Measurements from ENCODE around the gene DISP3. TPM values are rescaled to one million over a fixed set of nuclear protein-coding genes. Genes with fewer than 3 reads are reported as not detected.

DISP3 gene
- total and polyA plus RNA-seq, 9 of the 15 experiments (the other 6 are each of a cell fraction or from before 2014, with no cell fraction given) = 0.03 to 0.19 (median 0.15) TPM; not detected in 5

DNA sequence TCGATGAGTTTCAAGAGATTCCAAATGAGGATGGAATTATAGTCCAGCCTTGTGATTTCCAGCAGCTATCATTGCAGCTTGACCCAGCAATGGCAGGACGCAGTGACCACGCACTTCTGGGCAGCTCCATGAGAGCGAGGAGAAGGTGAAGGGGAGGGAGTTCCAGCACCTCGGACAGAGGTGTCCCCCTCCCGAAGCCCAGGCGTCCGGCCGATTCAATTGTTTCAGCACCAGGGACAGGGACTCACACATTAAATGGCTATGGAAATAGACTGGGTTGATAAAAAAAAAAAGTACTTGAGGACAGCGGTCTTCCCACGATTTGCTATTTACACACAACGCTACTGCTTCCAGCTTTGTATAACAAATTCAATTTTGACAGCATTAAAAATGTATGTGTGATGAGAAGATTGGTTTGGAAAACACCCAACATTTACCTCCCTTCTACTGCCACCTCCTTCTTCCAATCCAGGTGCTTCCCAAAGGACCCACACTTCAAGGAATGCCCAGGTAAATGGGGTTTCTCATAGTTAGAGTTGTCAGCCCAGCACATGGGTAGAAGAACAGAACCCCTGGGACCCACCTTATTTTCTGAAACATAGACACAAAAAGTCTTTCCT is 71.8 kb downstream of the DISP3 start (continued):
- TF ChIP-seq LCOR (CRISPR knock-in tag; IDR thresholded peaks at IDR 0.05) = peak; percentile 97
- TF ChIP-seq NCOA1 (IDR thresholded peaks at IDR 0.05; ENCODE audit: low read depth) = peak; percentile 99
- no peak for TF ChIP-seq NRF1 (conservative IDR thresholded peaks at IDR 0.05 in 1 of 2, IDR thresholded peaks at IDR 0.05 in 1 of 2)
- TF ChIP-seq TAF7 (tag; IDR thresholded peaks at IDR 0.05) = no peak
- TF ChIP-seq BRD9 (IDR thresholded peaks at IDR 0.05; ENCODE audit: low read depth, partially characterized antibody) = no peak
- peak; percentile 81; the same call in 1 of the 2 replicates for TF ChIP-seq ZNF175 (CRISPR knock-in tag; IDR thresholded peaks at IDR 0.05; ENCODE audit: low read depth)
- TF ChIP-seq MED1 (CRISPR knock-in tag; IDR thresholded peaks at IDR 0.05; ENCODE audit: borderline replicate concordance) = no peak
- TF ChIP-seq ILF3 (IDR thresholded peaks at IDR 0.05; ENCODE audit: borderline replicate concordance) = no peak
- peak; percentile 95 for TF ChIP-seq FOXP4 (CRISPR knock-in tag; IDR thresholded peaks at IDR 0.05; ENCODE audit: borderline replicate concordance)
- TF ChIP-seq ZNF699 (CRISPR knock-in tag; IDR thresholded peaks at IDR 0.05; ENCODE audit: insufficient replicate concordance) = no peak
- 0 out of 2 replicates have a peak, but pooled peaks have one; percentile 12 for TF ChIP-seq ZNF316 (IDR thresholded peaks at IDR 0.05)
- no peak; the same call in 1 of the 2 replicates for TF ChIP-seq ZNF184 (CRISPR knock-in tag; IDR thresholded peaks at IDR 0.05)
- TF ChIP-seq IFI16 (CRISPR knock-in tag; IDR thresholded peaks at IDR 0.05) = no peak
- no peak for TF ChIP-seq RBM17 (IDR thresholded peaks at IDR 0.05; ENCODE audit: borderline replicate concordance, low read depth, low read length)
- 0 out of 2 replicates have a peak, but pooled peaks have one; percentile 9 for TF ChIP-seq KLF13 (tag; IDR thresholded peaks at IDR 0.05; ENCODE audit: borderline replicate concordance, low read depth)
- TF ChIP-seq SMARCB1 (IDR thresholded peaks at IDR 0.05; ENCODE audit: insufficient read length, low read depth) = peak; percentile 93
- TF ChIP-seq ZBTB2 (IDR thresholded peaks at IDR 0.05) = no peak
- TF ChIP-seq NR2C2 (CRISPR knock-in tag; IDR thresholded peaks at IDR 0.05) = peak; percentile 92
- TF ChIP-seq NR2C2 (tag; IDR thresholded peaks at IDR 0.05) = no peak
- no peak for TF ChIP-seq ZNF311 (CRISPR knock-in tag; IDR thresholded peaks at IDR 0.05)
- TF ChIP-seq NFXL1 (CRISPR knock-in tag; IDR thresholded peaks at IDR 0.05) = no peak
- TF ChIP-seq NFYB (IDR thresholded peaks at IDR 0.05; ENCODE audit: extremely low read depth, insufficient read length) = no peak
- TF ChIP-seq ZBTB33 (CRISPR knock-in tag; IDR thresholded peaks at IDR 0.05) = peak; percentile 87
- TF ChIP-seq, protein P1, sequence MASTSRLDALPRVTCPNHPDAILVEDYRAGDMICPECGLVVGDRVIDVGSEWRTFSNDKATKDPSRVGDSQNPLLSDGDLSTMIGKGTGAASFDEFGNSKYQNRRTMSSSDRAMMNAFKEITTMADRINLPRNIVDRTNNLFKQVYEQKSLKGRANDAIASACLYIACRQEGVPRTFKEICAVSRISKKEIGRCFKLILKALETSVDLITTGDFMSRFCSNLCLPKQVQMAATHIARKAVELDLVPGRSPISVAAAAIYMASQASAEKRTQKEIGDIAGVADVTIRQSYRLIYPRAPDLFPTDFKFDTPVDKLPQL (IDR thresholded peaks at IDR 0.05; ENCODE audit: extremely low read depth, insufficient read length) = no peak
